ENCODE measurements around the gene ATP2C1. TPM values are rescaled to one million over a fixed set of nuclear protein-coding genes. Genes with fewer than 3 reads are reported as not detected.

Gene ATP2C1
- total RNA-seq, 4 donors from 2014 or later, result 62.3 to 87.2 (median 76.6) TPM

DNA sequence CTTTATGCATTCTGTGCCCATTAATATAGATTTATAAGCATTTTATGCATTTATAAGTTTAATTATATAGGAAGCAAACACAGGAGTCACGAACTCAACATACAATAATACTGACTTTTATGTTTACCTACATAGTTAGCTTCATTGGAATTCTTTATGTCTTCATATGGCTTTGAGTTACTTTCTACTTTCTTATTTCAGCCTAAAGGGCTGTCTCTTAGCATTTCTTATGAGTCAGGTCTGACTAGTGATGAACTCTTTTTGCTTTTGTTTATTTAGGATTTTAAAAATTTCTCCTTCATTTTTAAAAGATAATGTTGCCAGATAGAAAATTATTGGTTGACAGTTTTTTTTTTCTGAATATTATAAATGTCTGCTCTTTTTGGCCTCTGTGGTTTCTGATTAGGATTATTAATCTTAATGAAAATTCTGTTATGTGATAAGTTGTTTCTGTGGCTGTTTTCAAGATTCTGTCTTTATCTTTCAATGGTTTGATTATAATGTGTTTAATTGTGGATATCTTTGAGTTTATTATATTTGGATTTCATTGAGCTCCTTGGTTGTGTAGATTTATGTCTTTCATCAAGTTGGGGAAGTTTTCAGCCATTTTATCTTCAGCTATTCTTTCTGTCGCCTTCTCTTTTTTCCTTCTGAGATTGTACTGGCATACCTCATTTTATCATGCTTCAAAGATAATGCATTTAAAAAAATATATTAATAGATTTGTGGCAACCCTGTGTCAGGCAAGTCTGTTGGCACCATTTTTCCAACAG lies 54.3 kb downstream of the ATP2C1 start:
- TF ChIP-seq, protein P1, sequence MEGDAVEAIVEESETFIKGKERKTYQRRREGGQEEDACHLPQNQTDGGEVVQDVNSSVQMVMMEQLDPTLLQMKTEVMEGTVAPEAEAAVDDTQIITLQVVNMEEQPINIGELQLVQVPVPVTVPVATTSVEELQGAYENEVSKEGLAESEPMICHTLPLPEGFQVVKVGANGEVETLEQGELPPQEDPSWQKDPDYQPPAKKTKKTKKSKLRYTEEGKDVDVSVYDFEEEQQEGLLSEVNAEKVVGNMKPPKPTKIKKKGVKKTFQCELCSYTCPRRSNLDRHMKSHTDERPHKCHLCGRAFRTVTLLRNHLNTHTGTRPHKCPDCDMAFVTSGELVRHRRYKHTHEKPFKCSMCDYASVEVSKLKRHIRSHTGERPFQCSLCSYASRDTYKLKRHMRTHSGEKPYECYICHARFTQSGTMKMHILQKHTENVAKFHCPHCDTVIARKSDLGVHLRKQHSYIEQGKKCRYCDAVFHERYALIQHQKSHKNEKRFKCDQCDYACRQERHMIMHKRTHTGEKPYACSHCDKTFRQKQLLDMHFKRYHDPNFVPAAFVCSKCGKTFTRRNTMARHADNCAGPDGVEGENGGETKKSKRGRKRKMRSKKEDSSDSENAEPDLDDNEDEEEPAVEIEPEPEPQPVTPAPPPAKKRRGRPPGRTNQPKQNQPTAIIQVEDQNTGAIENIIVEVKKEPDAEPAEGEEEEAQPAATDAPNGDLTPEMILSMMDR (IDR thresholded peaks at IDR 0.05; ENCODE audit: low read depth), result no peak

DNA sequence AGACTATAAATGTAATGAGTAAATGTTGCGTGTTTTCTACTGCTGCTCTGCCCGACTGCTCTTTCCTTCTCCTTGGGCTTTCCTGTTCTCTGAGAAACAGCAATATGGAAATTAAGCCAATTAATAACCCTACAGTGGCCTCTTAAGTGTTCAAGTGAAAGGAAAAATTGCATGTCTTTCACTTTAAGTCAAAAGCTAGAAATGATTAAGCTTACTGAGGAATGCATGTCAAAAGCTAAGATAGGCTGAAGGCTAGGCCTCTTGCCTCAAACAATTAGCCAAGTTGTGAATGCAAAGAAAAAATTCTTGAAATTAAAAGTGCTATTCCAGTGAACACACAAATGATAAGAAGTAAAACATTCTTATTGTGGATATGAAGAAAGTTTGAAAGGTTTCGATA lies 55.0 kb downstream of the ATP2C1 start:
- TF ChIP-seq, protein P1 (IDR thresholded peaks at IDR 0.05; ENCODE audit: low read depth), result no peak

DNA sequence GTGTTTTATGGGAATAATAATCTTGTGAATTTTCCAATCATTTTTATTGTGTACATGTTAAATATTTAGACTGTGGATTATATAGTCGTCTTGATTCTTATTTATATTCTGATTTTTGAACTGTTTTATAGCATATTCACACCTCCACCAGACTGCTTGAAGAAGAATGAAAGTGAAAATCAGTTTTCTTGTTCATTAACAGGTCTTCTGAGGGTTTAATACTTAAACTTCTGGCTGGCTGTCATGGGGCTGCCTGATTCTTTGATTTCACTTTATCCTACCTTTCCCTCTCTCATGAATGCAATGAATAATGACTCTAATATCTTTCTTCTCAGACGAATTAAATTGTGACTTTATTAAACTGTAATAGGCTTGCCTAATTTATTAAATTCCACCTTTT lies 56.2 kb downstream of the ATP2C1 start:
- TF ChIP-seq, protein P1 (IDR thresholded peaks at IDR 0.05; ENCODE audit: low read depth), result no peak

DNA sequence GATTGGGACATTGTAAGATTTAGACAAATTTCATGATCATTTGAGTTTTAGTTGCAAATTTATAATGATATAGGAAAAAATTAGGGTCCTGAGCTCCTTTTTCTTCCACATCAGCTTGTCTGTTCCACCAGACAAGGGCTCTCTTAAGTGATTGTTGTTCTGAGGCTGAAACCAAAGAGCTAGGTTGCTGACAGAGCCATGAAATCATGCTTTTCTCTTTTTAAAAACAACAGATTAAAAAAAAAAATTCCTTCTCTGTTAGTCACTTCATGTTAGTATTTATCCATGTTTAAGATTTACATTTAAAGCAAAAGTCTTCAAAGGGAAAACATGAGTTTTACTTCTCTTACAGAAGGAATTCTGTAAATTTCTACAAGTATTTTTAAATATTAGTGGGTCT lies 56.8 kb downstream of the ATP2C1 start:
- TF ChIP-seq, protein P1 (IDR thresholded peaks at IDR 0.05; ENCODE audit: low read depth), result no peak

DNA sequence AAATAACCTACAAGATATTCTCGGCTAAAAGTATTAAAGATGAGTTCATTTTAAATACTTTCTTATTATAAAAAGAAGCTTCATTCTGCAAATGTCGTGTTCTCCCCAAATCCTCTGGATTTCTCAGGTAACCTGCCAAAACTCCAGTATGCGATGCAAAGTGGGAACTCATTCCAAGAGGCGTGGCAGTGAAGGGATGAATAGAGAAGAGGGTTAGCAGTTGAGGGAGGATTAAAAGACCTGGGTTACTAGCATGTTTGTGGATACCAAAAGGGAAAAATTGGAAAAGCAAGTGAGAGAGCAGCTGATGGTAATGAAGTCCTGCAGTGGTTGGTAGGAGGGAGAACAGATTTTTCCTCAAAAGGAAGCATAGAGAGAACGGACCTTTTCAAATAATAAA lies 61.6 kb downstream of the ATP2C1 start:
- TF ChIP-seq, protein P1 (IDR thresholded peaks at IDR 0.05; ENCODE audit: low read depth), result no peak

DNA sequence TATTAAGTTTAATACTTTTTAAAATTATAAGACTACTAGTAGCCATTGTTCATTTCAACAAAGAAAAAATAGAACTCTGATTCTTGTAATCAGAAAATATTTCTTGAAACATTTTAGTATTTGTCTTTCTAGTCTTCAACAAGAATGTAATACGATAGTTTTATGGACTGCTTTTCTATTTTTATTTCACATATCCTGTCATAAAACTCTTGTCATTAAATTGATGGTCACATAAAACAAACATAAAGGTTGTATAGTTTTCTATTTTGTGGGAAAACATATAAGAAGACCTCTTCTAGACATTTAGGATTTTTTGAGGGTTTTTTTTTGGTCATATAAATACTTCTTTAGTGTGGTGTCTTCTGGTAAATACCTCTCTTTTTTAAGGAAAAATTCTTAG lies 62.4 kb downstream of the ATP2C1 start:
- TF ChIP-seq, protein P1 (IDR thresholded peaks at IDR 0.05; ENCODE audit: low read depth), result no peak

DNA sequence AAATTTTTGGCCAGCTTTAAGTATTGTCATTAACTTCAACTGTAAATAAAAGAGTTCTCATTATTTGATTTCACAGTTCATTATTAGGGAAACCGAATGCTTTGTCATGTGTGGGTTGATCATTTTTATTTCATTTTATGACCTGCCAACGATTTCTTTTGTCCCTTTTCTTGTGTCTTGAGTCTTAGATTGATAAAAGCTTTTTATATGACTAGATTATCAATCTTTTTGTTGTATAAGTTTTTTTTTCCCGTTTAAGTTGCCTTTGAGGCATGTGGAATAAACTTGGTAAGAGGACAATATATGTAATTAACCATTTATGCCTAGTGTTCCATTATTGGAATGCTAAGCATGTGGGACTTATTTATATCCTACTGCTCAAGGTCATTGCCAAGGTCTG lies 62.8 kb downstream of the ATP2C1 start:
- TF ChIP-seq, protein P1 (IDR thresholded peaks at IDR 0.05; ENCODE audit: low read depth), result no peak
